ENCODE results near the gene TDRD7.

Gene TDRD7

DNA sequence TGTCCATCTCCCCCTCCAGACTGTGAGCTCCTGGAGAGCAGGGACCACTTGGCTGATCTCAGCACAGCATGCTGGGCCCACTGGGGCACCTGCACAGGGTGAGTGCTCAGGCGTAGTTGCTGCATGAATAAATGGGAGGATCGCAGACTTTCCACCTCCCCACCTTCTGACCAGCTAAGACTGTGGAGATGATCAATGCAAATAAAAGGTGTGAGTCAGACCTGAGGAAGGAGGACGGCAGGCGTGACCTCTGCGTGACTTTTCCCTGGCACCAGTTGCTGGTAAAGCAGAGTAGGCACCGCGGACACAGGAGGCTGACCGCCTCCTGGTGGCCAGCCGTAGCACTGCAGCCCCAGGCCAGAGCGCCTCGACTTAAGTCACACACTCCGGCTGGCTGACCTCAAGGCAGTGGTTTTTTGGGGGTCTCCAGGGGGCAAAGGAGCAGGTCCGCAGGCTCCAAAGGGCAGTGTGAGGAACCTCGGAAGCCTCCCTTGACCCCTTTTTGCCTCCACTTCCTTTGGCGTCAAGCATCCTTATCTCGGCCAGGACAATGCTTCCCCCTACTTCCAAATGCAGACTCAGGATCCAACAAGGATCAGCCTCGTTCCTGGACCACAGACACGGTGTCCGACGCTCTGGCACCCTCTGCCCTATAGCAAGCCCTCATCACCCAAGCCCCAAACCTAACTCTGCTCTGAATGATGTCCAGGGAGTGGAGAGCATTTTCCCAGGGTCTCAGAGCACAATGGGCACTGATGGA lies 12.7 kb upstream of the TDRD7 start:
- Mint-ChIP-seq H3K27ac (no peak overlapping the region), H3K4me3 (peak overlapping the region in 1 of 2 donors; percentile 3), H3K4me1 (peaks cover 26% of the 10 kb centered on the region), H3K27me3 (peaks cover 11% of the 10 kb centered on the region), H3K9me3 (peaks cover 0 to 10% of the 10 kb centered on the region in 2 donors)
- DNase-seq, result peak; percentile 64 to 70
- peak; percentile 14 for ATAC-seq

DNA sequence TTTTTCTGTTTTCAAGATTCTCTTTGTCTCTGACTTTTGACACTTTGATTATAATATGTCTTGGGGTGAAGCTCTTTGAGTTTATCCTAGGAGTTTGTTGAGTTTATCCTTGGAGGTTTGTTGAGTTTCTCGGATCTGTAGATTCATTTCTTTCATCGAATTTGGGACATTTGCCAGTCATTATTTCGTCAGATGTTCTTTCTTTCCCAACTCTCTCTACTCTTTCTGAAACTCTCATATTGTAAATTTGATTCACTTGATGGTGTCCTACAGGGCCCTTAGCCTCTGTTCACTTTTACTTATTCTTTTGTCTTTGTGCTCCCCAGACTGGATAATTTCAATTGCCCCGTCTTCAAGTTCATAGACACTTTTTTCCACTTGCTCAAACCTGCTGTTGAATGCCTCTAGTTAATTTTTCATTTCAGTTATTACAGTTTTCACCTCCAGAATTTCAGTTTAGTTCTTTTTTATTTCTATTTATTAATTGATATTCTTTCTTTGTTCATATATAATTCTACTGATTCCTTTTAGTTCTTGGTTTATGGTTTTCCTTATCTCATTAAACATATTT lies 8.1 kb upstream of the TDRD7 start:
- peaks cover 0 to 10% of the 10 kb centered on the region in 2 donors for H3K9me3 Mint-ChIP-seq
- ATAC-seq (no peak), DNase-seq (no peak)
- no peak overlapping the region for H3K4me3 Mint-ChIP-seq
- no peak overlapping the region for H3K27ac Mint-ChIP-seq
- H3K4me1 Mint-ChIP-seq, result peaks cover 8% of the 10 kb centered on the region
- H3K27me3 Mint-ChIP-seq, result peaks cover 39% of the 10 kb centered on the region

DNA sequence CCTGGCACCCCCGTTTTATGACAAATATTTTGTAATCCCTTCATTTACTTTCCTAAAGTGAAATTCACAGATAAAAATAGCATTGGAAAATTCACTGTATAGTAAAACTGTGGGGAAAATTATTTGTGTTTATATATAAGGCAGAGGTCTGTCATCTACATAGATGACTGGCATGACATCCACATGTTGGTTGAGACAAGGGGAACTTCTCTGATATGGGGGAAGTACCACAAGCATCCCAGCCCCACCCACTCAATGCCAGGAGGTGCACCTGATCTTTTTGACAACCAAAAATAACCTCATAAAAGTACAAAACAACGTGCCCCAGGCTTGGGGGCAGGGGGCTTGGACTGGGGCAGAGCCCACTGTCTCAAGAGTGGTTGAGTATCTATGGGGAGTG lies 6.3 kb upstream of the TDRD7 start:
- Mint-ChIP-seq H3K27me3 (peaks cover 31% of the 10 kb centered on the region), H3K4me3 (no peak overlapping the region), H3K4me1 (no peaks in the 10 kb centered on the region), H3K27ac (no peak overlapping the region), H3K9me3 (peaks cover 0 to 10% of the 10 kb centered on the region in 2 donors)
- DNase-seq, result no peak
- ATAC-seq, result peak; percentile 71

DNA sequence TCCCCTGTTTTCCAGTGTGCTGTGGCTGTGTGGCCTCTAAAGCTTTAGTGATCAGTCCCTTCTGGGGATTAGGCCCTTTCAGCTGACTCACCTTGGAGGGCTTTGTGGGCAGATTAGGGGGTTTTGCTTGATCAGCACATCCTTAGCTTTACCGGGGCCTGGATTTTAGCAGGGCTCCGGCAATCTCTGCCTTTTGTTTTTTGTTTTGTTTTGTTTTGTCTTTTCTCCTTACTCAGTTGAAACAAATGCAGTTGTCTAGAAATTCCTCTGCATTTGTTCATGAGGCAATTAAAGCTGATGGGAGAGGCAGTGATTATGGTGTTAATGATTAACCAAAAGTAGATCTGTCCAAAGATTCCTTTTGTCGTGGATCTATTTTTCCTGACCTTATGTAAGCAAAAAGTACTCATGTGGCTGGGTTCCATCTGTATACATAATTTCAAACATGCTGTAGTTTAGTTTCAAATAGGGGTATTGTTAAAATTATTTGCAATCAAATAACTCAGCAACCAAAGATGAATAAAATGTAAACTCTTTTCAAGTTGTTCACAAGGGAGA lies 5.2 kb upstream of the TDRD7 start:
- Mint-ChIP-seq H3K27me3 (peaks cover 31% of the 10 kb centered on the region), H3K4me3 (no peak overlapping the region)
- ATAC-seq, result no peak

DNA sequence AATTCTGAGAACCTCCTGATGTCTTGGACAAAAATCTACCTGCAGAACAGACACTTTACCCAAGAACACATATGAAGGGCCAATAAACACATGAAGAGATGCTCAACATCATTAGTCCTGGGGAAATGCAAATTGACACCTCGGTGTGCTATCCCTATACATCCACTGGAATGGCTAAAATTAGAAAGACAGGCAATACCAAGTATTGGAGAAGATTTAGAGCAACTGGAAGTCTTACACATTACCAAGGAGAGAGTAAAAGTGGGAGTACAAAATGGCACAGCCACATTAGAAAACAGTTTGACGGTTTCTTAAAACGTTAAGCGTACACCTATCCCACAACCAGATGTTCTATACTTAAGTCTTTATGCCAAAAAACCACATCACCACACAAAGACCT lies 3.3 kb upstream of the TDRD7 start:
- Mint-ChIP-seq H3K27ac (no peak overlapping the region), H3K4me3 (no peak overlapping the region), H3K4me1 (peaks cover 18% of the 10 kb centered on the region), H3K27me3 (peaks cover 31% of the 10 kb centered on the region), H3K9me3 (peaks cover 0 to 6% of the 10 kb centered on the region in 2 donors)
- ATAC-seq (no peak), DNase-seq (no peak)

More for the DNA sequence above, 5.2 kb upstream of the TDRD7 start:
- no peak for DNase-seq
- Mint-ChIP-seq H3K9me3 (peaks cover 0 to 10% of the 10 kb centered on the region in 2 donors), H3K4me1 (peaks cover 6% of the 10 kb centered on the region), H3K27ac (no peak overlapping the region)

DNA sequence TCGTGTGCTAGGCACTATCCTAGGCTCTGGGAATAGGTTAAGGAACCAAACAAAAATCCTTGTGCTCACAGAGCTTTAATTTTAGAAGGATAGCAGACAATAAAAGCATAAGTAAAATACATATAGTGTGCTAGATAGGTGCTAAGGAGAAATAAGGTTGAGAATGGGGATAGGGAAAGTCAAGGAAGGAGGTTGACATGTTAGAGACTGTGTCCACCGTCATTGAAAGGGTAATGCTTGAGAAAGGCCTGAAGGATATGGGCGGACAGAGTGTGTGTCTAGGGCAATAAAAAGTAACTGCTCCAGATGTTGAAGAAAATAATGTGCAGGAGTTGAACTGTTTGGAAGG lies 482 bp upstream of the TDRD7 start:
- Mint-ChIP-seq H3K9me3 (no peaks in the 10 kb centered on the region), H3K4me1 (peaks cover 26% of the 10 kb centered on the region), H3K27me3 (peaks cover 25% of the 10 kb centered on the region), H3K4me3 (peak overlapping the region; percentile 80 to 92), H3K27ac (peak overlapping the region in 1 of 2 donors; percentile 32)
- ATAC-seq (no peak), DNase-seq (no peak)

DNA sequence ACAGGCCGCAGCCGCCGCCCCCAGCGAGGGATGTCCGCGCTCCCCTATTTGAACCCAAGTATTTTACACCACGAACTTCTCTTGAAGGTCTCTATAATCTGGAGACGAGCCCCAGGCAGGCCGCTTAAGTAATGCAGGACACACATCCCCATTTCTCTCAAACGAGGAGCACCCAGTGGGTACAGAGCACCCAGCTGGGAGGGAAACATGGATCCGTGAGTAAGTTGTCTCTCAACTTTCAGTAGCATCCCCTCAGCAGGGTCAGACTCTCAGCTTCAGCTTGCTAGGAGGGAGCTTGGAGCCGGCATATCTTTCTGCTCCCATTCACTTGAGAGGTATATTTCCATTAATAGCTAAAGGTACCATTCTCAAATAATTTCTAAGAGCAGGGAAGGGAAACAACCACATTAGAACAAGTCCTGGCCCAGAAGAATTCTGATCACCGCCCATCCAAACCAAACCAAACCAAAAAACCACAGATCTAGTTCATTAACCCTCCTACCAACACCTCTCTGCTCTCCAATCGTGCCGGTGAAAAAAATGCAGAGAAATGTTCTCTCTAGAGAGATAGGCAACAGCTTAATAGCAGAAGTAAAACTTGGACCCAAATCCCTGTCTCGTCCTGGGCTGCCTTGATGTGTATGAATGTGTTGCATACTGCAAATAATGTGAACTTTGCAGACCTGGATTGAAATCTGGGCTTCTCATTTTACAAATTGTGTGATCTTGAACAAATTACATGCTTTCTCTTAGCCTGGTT lies 910 bp downstream of the TDRD7 start:
- ATAC-seq (peak; percentile 5), DNase-seq (peak in 1 of 2 donors; percentile 25)
- peak overlapping the region; percentile 62 to 80 for H3K4me3 Mint-ChIP-seq
- peaks cover 11% of the 10 kb centered on the region for H3K27me3 Mint-ChIP-seq
- H3K9me3 Mint-ChIP-seq, result no peaks in the 10 kb centered on the region
- H3K4me1 Mint-ChIP-seq, result peaks cover 26% of the 10 kb centered on the region
- H3K27ac Mint-ChIP-seq, result peak overlapping the region in 1 of 2 donors; percentile 59

DNA sequence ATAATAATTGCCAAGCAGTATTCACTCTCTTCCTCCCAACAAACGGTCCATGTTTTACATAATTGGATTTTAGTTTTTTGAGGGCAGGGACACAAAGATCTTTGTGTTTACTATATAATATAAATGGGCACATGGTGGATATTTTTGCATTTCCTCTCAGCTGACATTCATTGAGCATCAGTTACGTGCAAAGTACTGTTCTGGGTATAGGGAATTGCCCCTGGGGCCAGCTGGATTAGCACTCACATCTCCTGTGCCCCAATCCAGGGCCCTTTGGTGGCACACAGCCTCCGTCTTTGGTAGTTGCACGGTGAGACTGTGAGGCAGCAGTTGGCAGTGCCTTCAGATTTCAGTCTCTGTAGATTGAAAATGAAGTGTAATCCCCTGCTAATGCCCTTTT lies 1.6 kb downstream of the TDRD7 start:
- ATAC-seq, result no peak
- peaks cover 5% of the 10 kb centered on the region for H3K27me3 Mint-ChIP-seq
- no peaks in the 10 kb centered on the region for H3K9me3 Mint-ChIP-seq
- peak overlapping the region in 1 of 2 donors; percentile 62 for H3K4me3 Mint-ChIP-seq
- no peak overlapping the region for H3K27ac Mint-ChIP-seq
- no peak for DNase-seq
- H3K4me1 Mint-ChIP-seq, result peaks cover 26% of the 10 kb centered on the region

DNA sequence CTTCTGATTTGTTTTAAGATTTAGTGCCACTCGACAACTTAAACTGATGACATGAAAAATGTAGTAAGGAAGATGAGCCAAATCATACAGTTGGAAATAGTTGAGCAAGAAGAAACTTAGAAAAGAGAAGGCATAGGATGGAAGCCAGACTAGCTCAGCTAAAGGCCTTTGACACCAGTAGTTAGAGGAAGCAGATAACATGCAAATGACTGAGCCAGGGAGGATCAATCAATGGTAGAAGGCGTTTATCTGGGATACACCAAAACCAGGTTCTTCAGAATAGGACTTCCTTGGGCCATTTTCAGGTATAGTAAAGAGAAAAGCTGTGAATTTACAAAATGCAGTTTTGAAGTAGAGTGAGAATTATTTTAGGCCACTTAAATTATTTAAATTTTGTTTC lies 3.2 kb downstream of the TDRD7 start:
- Mint-ChIP-seq H3K4me3 (no peak overlapping the region), H3K27ac (no peak overlapping the region), H3K9me3 (no peaks in the 10 kb centered on the region), H3K4me1 (peaks cover 35% of the 10 kb centered on the region), H3K27me3 (no peaks in the 10 kb centered on the region)
- DNase-seq, result no peak
- ATAC-seq, result no peak

DNA sequence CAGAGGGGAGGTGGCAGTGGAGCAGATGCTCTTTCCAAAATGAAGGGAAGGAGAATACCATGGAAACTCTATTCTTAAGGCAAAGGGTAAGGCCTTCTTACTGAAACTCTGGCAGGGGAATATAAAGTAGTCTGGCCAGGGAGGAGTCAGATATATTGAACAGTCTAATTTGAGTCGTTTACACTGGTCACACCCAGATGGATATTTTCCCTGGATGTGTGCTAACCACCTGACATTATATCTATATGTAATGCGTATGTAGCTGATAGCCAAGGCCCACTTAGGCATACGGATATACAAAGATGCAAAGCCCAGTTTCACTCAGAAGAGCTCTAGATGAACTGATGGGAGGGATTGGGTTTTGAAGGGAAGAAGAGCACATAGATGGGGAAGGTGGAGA lies 7.0 kb downstream of the TDRD7 start:
- ATAC-seq (no peak), DNase-seq (no peak)
- H3K27me3 Mint-ChIP-seq, result no peaks in the 10 kb centered on the region
- H3K9me3 Mint-ChIP-seq, result no peaks in the 10 kb centered on the region
- H3K27ac Mint-ChIP-seq, result no peak overlapping the region
- peaks cover 15% of the 10 kb centered on the region for H3K4me1 Mint-ChIP-seq
- H3K4me3 Mint-ChIP-seq, result no peak overlapping the region

DNA sequence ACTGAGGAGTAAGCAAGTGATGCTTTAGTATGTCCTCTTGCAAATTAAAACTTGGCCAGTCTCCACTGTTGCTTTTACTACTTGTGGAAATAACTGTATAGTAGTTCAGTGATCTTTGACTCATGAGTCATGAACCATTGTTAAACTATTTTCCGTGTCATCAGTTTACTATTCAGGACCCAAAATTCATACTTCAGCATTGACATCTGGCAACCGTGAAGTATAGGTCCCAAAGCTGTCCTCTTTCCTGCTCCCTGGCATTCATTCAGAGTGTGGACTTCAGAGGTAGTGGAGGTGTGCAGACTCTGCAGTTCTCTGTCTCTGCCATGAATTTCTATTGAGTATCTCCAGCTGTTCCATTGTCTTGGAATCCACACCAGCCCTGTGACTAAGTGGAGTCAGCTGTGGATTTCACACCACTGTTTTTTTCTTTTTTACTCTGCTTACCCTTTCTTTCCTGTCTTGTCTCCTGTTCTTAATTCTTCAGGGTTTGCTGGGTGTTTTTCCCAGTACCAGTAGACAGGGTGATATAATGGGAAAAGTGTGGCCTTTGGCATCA lies 7.5 kb downstream of the TDRD7 start:
- H3K27ac Mint-ChIP-seq, result no peak overlapping the region
- DNase-seq, result no peak
- H3K27me3 Mint-ChIP-seq, result no peaks in the 10 kb centered on the region
- H3K4me3 Mint-ChIP-seq, result no peak overlapping the region
- peaks cover 3 to 4% of the 10 kb centered on the region in 2 donors for H3K9me3 Mint-ChIP-seq
- no peak for ATAC-seq
- peaks cover 15% of the 10 kb centered on the region for H3K4me1 Mint-ChIP-seq

DNA sequence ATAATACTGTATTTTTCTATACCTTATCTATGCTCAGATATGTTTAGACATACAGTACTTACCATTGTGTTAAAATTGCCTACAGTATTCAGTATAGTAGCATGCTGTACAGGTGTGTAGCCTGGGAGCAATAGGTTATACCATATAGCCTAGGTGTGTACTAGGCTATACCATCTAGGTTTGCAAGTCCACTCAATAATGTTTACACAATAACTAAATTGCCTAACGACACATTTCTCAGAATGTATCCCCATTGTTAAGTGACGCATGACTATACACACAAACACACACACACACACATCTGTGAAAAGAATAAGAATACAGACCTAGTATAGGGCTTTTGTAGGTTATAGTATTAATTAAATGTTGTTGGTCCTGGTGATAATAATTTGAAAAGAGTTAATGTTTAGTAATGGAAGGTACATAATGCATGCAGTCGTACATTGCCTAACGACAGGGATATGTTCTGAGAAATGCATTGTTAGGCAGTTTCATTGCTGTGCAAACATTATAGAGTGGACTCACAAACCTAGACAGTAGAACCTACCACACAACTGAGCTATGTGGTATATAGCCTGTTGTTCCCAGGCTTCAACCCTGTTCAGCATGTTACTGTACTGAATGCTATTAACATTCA lies 13.6 kb downstream of the TDRD7 start:
- Mint-ChIP-seq H3K4me3 (no peak overlapping the region), H3K27me3 (no peaks in the 10 kb centered on the region), H3K27ac (no peak overlapping the region), H3K4me1 (no peaks in the 10 kb centered on the region), H3K9me3 (peaks cover 3 to 6% of the 10 kb centered on the region in 2 donors)
- ATAC-seq (no peak), DNase-seq (no peak)

DNA sequence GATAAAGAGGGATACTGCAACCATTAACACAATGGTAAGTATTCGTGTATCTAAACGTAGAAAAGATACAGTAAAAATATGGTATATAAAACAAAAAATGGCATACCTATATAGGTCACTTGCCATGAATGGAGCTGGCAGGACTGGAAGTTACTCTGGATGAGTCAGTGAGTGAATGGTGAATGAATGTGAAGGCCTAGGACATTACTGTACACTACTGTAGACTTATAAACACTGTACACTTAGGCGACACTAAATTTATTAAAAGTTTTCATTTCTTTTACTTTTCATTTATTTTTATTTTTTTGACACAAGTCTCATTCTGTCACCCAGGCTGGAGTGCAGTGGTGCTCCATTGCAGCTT lies 14.1 kb downstream of the TDRD7 start:
- no peak for ATAC-seq
- H3K9me3 Mint-ChIP-seq, result peaks cover 3 to 6% of the 10 kb centered on the region in 2 donors
- no peaks in the 10 kb centered on the region for H3K27me3 Mint-ChIP-seq
- DNase-seq, result no peak
- H3K4me3 Mint-ChIP-seq, result no peak overlapping the region
- H3K4me1 Mint-ChIP-seq, result no peaks in the 10 kb centered on the region
- no peak overlapping the region for H3K27ac Mint-ChIP-seq

DNA sequence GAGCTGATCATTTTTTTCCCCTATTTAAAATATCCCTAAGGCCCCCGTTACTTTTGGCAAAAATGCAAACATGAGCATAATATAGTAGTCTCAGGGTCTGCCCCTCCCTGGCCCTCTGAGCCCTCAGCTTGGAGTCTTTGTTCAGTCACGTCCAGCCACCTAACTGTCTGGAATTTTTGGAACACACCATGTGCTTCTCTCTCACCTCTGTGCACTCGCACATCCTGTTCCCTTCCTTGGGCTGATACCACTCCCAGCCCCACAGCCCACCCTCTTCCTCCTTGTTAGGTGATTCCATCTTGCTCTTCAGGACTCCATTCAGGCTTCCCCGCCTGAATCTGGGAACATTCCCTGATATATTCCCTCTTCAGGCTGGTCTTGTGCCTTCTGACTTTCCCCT lies 16.0 kb downstream of the TDRD7 start:
- Mint-ChIP-seq H3K4me3 (no peak overlapping the region), H3K4me1 (peaks cover 7% of the 10 kb centered on the region), H3K9me3 (peaks cover 3 to 6% of the 10 kb centered on the region in 2 donors)

DNA sequence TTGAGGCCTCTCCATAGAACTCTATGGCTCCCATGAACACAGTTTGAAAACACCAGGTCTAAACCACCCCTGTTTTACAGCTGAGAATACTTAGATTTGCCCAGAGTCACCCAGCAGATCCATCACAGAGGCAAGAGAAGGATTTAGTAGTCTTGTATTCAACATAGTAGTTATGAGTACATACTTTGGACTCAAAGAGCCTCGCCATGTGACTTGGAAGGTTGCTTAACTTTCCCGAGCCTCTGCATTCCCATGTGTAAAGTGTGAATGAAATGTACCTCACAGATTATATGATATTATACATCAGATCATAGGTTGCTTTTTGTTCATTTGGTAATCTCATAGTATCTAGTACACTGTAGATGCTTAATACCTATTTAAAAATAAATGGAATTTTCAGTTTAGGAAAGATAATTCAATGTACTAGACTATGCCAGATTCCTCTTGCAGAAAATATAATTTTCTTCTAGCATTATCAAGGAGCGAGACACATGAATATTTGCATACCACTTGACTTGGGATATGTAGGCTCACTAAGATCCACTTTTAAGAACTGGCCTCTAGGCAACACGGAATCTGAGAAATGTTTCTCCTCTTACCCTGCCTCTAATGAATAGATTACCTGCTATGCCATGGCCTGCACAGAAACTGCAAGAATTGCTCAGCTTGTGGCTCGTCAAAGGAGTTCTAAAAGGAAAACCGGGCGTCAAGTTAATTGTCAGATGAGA lies 18.6 kb downstream of the TDRD7 start:
- Mint-ChIP-seq H3K4me1 (peaks cover 7% of the 10 kb centered on the region), H3K27ac (no peak overlapping the region), H3K4me3 (no peak overlapping the region), H3K9me3 (no peaks in the 10 kb centered on the region), H3K27me3 (no peaks in the 10 kb centered on the region)
- DNase-seq (no peak), ATAC-seq (no peak)

More for the DNA sequence above, 16.0 kb downstream of the TDRD7 start:
- no peaks in the 10 kb centered on the region for H3K27me3 Mint-ChIP-seq
- no peak for DNase-seq
- H3K27ac Mint-ChIP-seq, result no peak overlapping the region
- ATAC-seq, result no peak
